Embryonic facial prominence (tissue), 1 donor: Measurements from ENCODE around the gene SLC5A9.
"Not testable (repeated sequence)": the region's sequence is repeated elsewhere in the genome, so short reads cannot be mapped to it uniquely, and the experiment has no call there.

Source experiments
- DNase-seq: peaks from one replicate; pipeline ENCODE4 v3.0.0-alpha.2; 2016; ENCODE audit errors: extremely low spot score

The SLC5A9 gene

DNA sequence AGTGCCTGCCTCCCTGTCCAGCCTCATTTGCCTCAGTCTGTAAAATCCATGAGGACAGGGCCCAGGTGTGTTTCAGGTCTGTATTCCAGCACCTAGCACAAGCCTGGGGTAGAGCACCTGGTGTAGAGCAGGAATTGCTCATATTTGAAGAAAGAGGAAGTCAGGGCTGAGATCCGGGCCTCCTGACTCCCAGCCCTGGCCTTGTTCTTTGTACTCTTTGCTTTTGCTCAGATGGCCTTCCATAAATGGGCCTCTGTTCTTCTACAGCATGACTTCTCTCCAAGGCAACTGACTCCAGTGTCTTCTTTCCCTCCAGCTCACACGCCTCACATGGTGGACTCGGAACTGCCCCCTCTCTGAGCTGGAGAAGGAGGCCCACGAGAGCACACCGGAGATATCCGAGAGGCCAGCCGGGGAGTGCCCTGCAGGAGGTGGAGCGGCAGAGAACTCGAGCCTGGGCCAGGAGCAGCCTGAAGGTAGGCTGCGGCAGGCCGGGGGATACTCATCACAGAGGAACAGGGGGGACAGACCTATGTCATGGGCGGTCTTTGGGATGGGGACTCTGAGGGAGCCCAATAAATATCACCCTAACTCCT, 19.7 kb downstream of the SLC5A9 start:
- DNase-seq, result no peak

DNA sequence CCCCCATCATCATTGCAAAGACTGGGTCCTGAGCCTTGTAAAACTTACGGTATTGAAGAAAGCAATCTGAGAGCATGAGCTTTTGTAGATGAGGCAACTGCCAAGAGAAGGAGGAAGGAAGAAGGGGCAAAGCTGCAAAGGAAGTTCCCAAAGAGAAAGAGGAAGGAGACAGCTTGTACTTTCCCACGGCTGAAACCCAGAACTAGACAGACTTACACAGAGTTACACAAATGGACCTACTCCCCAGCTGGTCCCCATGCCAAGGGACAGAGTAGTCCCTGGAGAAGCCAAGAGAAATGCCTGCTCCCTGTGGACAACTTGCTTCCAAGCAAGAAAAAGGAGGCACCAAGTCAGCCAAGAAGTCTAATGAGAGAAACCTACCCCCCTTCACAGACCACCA, 22.6 kb downstream of the SLC5A9 start:
- no peak for DNase-seq

DNA sequence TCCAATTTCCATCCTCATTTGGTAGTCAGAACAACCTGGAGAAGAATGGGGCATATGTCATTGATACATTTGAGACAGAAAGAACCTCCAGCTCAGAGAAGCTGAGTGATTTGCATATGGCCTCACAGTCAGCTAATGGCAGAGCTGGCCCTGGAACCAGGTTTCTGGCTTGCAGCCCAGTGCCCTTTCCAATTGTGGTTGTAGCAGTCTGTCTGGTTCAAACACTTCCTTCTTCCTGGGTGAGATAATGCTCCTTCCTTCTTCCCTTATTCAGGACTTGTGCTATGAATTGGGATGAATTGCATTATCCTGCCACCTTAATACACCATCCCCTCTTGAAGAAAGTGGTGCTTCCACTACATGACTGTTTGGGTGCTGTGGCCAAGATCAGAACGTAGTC, 24.2 kb downstream of the SLC5A9 start:
- no peak for DNase-seq

DNA sequence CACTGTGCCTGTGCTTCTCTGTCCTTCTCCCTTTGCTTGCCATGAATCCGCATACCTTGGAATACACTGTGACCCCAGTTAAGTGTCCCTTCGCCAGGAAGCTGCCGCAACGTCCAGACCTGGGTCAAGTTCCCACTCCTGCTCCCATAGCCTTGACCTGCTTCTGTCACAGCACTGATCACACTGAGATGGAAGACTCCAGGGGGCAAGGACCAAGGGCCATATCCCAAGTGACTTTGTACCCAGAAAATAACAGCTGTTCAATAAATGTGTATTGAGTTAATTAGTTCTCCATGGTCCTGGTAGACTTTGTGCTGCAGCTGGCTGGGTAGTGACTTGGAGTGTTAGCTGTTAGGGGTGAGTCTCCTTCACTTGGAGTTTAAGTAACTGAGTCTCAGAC, 25.8 kb downstream of the SLC5A9 start:
- DNase-seq, result no peak

DNA sequence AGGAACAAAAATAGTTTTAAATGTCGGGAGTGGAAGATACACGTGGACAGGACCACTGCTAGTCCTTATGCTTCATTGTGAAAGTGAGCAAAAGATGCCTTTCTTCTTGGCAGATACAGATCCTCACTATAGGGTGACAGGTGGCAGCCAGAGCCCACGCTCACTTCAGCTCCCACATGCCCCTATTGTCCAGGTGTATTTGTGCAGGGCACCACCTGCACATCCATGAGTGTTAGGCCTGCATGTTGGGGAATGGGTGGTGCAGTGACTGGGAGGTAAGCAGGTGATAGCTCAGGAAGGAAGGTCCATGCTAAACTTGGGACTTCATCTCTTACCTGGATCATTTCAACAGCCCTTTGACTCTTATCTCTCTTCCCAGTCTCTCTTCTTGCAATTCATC, 27.4 kb downstream of the SLC5A9 start:
- DNase-seq, result no peak

DNA sequence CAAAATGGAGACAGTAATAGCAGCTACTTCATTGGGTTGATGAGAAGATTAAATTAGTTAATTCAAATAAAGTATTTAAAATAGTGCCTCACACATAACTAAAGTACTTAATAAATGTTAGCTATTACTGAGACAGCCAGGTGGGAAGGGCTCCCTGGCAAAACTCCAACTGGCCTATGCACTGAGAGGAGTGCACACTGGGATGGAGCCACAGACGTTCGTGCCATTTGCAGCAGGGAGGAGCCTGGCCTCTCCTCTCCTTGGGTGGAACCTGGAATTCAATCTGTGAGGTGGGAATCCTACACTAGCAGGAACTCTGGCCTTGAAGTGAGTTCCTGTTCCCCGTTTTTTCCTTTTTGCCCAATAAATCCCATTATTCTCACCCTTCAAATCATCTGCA, 28.1 kb downstream of the SLC5A9 start:
- DNase-seq, result no peak

DNA sequence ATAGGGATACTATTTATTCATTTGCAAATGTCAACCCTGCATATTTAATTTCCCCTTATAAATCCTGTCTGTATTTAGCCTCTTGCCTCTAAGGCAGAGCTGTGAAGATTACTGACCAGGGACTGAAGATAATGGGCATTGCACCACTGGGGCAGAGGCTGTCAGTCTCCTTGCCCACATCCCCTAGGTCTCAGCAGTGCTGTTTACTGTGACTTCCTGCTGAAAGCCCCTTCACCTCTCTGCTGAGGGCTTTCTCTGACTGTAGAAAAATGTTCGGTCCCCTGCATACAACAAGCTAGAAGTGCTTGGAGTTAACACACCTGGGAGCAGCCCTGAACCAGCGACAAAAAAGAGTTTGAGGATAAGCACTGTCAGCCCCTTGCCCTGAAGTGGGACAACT, 28.8 kb downstream of the SLC5A9 start:
- no peak for DNase-seq

DNA sequence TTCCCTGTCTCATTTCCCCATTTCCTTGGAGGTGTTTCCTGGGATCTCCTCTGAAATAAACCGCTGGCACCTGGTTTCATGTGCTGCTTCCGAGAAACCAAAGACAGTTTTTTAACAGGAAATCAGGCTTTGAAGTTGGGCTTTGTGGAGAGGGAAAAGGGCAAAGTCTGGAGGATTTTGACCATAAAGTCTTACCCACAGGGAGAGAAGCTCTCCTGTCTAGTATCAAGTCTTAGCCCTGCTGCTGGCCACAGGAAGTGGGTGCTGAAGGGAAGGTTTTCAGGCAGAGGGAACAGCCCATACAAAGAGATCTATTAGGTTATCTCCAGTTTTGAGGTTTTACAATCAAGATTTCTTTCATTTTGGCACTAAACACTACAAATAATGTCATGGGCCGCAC, 29.3 kb downstream of the SLC5A9 start:
- DNase-seq, result no peak

DNA sequence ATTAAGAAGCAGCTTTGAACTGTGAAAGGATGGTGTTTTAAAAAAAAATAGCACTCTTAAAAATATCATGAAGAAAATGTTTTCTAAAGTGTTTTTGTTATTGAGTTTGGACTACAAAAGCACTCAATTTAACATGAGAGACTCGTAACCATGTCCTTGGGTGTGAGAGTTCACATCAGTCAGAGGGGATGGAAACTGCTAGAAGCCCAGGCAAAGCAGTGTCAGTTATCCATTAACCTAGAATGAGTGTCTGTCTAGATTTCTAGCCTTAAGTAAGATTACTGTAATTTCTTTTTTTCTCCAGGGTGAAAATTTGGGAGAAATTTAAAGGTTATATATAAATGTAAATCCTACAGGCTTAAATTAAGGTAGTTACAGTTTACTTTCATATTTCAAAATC, 31.7 kb downstream of the SLC5A9 start:
- DNase-seq, result no peak

DNA sequence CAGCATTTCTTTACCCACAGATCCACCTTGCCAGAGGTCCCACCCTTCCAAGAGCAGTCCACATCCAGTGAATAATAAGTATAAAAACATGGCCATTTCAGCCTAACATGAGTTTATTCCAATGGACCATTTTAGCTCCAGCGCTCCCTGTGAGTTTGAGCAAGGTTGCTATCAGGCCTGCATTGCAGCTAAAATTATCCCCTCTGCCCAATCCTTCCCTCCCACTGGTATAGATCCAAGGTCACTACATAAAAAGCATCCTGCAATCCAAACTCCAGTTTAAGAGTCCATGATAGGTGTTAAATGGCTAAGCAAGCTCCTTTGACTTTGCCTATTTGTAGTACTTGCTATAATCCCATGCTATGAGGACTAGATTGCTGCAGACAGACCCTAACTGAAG, 35.6 kb downstream of the SLC5A9 start:
- no peak for DNase-seq

DNA sequence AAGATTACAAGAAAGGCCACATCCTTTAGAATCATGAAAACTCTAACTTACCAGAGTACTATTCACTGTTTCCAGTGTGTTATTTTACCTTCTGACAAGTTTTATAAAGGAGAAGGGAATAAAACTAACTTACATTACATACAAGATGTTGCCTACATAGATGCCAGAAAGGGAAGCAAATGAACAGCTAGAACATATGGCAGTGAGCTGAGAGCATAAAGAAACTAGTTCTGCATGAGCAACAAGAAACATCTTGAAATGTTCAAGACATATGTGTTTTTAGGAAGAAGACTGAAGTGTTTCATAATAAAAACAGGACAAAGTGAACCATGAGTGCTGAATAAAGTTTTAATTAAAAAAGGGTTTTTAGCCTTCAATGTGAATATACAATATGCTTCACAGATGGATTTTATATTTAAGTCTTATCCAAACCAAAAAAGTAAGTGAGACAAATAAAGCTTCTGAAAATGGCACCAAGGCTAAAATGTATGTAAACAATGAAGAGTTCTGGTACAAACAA, 39.4 kb downstream of the SLC5A9 start:
- DNase-seq, result peak; percentile 28

DNA sequence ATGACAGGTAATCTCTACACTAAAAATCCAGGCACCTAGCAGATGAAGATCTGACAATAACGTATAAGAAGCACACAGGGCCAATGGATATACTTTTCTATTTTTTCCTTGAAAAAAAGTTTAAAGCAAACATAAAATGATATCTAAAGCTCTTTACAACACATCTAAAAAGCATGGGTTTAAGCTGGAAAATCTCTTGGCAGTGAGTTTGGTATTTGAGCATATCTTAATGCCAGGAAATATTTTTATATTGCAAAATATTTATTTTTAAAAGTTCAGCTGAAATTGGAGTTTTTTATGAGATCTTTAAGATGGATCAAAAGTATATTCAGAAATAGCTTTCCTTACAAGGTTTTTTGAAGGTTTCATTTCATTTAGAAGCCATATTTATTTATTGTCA, 40.5 kb downstream of the SLC5A9 start:
- no peak for DNase-seq

DNA sequence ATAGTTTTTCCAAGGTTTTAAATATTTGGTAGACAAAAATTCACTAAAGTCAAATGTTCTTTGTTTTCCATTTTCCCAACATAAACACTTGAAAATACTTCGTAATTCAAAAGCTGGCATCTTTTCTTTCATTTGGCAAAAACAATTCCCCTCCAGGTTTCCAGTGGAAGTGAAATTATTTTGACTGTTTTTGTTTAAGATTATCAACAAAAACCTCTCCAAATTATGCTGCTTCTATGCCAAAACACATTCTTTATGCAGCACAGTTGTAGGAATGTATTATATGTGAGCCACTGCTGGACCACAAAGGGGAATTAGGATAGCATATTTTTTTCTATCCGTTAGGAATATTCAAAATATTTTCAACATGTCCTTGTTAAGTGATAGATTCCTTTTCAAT, 44.1 kb downstream of the SLC5A9 start:
- DNase-seq, result no peak

DNA sequence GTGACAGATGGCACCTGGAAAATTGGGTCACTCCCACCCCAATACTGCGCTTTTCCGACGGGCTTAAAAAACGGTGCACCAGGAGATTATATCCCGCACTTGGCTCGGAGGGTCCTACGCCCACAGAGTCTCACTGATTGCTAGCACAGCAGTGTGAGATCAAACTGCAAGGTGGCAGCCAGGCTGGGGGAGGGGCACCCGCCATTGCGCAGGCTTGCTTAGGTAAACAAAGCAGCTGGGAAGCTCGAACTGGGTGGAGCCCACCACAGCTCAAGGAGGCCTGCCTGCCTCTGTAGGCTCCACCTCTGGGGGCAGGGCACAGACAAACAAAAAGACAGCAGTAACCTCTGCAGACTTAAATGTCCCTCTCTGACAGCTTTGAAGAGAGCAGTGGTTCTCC, 54.9 kb downstream of the SLC5A9 start:
- not testable (repeated sequence) for DNase-seq

DNA sequence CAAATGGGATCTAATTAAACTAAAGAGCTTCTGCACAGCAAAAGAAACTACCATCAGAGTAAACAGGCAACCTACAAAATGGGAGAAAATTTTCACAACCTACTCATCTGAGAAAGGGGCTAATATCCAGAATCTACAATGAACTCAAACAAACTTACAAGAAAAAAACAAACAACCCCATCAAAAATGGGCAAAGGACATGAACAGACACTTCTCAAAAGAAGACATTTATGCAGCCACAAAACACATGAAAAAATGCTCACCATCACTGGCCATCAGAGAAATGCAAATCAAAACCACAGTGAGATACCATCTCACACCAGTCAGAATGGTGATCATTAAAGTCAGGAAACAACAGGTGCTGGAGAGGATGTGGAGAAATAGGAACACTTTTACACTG, 59.8 kb downstream of the SLC5A9 start:
- not testable (repeated sequence) for DNase-seq

DNA sequence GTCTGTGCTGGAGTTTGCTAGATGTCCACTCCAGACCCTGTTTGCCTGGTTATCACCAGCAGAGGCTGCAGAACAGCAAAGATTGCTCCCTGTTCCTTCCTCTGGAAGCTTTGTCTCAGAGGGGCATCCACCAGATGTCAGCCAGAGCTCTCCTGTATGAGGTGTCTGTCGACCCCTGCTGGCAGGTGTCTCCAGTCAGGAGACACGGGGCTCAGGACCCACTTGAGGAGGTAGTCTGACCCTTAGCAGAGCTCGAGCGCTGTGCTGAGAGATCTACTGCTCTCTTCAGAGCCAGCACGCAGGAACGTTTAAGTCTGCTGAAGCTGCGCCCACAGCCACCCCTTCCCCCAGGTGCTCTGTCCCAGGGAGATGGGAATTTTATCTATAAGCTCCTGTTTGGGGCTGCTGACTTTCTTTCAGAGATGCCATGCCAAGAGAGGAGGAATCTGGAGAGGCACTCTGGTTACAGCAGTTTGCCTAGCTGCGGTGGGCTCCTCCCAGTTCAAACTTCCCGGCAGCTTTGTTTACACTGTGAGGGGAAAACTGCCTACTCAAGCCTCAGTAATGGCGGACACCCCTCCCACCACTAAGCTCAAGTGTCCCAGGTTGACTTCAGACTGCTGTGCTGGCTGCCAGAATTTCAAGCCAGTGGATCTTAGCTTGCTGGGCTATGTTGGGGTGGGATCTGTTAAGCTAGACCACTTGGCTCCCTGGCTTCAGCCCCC, 62.3 kb downstream of the SLC5A9 start:
- DNase-seq, result not testable (repeated sequence)

DNA sequence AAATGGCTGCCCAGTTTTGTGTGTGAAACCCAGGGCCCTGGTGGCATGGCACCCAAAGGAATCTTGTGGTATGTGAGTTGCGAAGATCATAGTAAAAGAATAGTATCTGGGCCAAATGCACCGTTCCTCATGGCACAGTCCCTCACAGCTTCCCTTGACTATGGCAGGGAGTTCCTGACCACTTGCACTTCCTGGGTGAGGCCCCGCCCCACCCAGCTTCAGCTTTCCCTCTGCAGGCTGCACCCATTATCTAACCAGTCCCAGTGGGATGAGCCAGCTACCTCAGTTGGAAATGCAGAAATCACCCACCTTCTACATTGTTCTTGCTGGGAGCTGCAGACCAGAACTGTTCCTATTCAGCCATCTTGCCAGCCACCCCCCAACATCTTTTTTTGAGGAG, 63.0 kb downstream of the SLC5A9 start:
- DNase-seq, result no peak

DNA sequence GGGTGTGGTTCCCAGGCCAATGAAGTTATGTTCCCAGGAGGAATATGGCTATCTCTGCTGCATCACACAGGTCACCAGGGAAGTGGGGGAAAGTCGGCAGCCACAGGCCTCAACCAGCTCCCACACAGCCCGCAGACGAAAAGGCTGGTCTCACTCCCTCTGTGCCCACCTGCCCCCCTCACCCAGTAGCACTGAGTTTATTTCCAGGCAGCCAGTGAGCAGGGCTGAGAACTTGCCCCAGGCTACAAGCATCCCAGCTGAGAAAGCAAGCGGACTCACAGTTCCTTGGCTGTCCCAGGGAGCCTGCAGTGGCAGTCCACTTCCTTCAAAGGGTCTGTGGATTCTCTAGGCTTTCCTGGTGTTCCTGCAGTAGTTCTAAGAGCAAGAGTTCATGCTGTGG, 68.9 kb downstream of the SLC5A9 start:
- DNase-seq, result no peak

DNA sequence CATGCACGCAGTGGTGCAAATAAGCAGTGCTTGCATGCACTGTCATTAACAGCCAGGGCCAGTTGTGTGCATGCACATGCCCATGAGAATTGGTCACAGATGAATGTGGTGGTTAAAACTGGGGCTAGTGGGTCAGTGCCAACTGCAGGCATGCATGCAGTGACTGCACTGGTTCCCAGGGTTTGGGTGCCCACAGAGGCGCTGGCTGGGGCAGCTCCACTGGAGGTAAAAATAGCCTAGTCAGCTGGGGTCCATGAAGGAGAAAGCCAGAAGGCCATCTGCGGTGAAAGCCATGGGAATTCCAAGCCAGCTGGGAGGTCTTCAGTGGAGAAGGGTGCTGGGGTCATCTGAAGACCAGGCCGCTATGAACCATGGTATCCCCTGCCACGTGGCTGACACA, 70.2 kb downstream of the SLC5A9 start:
- no peak for DNase-seq

DNA sequence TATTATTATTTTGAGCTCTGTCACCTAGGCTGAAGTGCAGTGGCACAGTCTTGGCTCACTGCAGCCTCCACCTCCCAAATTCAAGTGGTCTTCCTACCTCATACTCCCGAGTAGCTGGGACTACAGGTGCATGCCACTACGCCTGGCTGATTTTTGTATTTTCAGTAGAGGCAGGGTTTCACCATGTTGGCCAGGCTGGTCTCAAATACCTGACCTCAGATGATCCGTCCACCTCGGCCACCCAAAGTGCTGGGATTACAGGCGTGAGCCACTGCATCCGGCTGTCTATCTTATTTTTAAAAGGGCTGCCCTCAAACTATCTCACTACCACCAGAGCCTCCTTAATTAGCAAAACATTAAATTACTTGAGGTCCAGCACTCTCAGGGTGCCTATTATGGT, 71.6 kb downstream of the SLC5A9 start:
- not testable (repeated sequence) for DNase-seq

DNA sequence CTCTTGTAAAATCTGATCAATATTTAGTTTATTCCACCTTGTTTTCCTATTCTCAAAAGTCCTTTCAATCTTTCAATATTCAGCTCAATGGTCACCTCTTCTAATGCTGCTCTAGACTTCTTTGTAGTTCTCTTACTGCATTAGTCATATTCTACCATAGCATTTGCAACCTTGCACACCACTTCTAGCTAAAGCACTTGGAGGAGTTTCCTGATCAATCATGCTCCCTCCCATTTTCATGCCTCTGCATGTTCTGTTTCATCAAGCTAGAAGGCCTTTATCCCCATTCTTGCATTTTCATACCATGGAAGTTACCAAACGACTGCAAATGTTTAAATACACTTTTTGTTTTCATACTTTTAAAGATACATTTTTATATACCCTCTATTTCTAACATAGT, 72.1 kb downstream of the SLC5A9 start:
- DNase-seq, result no peak
